ENCODE measurements around the gene CD40.

GRCh38 chr20:46123482-46124245 lies 5.5 kb downstream of the CD40 start:
- no peak for TF ChIP-seq CTCF (IDR thresholded peaks at IDR 0.05)
- no peak for TF ChIP-seq ZFX (IDR thresholded peaks at IDR 0.05; ENCODE audit: borderline replicate concordance)
